Fibroblast of mammary gland (primary cell): ENCODE results near the gene RBM12.

ENCODE experiments used
- DNase-seq: peaks from one replicate; pipeline ENCODE4 v3.0.0-alpha.2; 2010; ENCODE audit warnings: low read depth
- H3K4me3 ChIP-seq: 2 replicates; pipeline ENCODE4 v1.5.1; 2011; ENCODE audit warnings: low read depth, mild to moderate bottlenecking, low read length, moderate library complexity; ENCODE audit not compliant: control insufficient read depth
- TF ChIP-seq, protein P1 (sequence below): conservative IDR thresholded peaks from 2 replicates; pipeline ENCODE4 v1.5.1; 2011; ENCODE audit warnings: low read depth, low read length, inconsistent platforms; ENCODE audit not compliant: control insufficient read depth, insufficient read depth

Gene RBM12

DNA sequence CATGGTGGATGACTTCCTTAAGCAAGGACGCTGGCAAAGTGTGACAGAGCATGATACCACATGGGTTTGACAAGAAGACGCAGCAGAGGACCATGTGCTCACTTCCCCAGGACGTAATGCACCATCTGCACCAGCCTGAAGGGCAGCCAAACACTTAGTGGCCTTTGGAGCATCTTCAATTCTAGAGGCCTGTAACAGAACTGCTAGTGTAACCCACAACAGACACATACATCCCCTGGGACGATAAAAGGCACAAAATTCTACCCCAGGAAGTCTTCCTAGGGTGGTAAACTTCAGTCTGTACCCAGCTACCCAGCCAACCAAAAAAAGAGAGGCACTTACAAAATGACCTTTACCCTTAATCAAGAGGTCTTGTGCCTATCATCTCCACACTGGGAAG, 9.2 kb upstream of the RBM12 start:
- no peak for DNase-seq
- TF ChIP-seq, protein P1, sequence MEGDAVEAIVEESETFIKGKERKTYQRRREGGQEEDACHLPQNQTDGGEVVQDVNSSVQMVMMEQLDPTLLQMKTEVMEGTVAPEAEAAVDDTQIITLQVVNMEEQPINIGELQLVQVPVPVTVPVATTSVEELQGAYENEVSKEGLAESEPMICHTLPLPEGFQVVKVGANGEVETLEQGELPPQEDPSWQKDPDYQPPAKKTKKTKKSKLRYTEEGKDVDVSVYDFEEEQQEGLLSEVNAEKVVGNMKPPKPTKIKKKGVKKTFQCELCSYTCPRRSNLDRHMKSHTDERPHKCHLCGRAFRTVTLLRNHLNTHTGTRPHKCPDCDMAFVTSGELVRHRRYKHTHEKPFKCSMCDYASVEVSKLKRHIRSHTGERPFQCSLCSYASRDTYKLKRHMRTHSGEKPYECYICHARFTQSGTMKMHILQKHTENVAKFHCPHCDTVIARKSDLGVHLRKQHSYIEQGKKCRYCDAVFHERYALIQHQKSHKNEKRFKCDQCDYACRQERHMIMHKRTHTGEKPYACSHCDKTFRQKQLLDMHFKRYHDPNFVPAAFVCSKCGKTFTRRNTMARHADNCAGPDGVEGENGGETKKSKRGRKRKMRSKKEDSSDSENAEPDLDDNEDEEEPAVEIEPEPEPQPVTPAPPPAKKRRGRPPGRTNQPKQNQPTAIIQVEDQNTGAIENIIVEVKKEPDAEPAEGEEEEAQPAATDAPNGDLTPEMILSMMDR = no peak
- no peak overlapping the region for H3K4me3 ChIP-seq

DNA sequence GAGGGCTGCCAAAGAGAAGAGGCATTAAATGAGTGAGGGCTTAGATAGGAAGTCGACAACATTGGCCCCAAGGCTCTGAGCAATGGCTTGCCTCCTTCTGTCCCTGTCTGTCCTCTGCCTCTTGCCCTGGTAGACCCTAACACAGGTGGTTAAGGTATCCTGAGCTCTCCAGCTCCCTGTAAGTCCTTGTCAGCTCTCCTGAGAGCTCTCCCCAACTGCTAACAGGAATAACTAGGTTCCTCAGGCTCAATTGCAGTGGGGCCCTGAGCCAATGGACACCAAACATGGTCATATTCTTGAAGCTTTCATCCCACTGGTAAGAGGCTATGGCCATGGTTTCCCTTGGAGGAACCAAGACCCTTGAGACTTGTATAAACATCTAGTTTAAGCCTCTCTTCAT, 5.0 kb upstream of the RBM12 start:
- H3K4me3 ChIP-seq = no peak overlapping the region
- no peak for DNase-seq
- TF ChIP-seq, protein P1 = no peak

DNA sequence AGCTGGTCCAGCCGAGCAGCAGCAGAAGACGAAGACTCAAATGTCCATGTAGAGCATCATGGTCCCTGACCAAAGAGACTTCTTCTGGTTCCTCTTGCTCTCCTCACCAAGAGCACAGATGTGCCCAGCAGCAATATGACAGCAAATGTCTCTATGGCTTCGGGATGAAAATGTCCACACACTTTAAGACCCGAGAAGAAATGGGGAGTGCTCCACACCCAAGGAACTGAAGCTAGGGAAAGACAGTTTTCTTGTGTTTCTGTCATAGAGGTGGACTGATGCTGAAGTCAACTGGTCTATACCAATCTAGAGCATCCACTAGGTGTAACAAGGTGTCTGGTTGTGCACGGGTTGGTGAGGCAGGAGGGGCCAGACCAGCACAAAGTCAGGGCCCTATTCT, 4.5 kb upstream of the RBM12 start:
- TF ChIP-seq, protein P1 = no peak
- H3K4me3 ChIP-seq = no peak overlapping the region
- DNase-seq = no peak

DNA sequence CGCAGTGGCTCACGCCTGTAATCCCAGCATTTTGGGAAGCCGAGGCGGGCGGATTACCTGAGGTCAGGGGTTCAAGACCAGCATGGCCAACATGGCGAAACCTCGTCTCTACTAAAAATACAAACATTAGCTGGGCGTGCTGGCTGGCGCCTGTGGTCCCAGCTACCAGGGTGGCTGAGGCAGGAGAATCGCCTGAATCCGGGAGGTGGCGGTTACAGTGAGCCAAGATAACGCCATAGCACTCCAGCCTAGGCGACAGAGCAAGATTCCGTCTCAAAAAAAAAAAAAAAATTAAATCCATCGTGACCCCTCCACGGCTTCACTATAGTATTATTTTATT, 1.2 kb upstream of the RBM12 start:
- H3K4me3 ChIP-seq = no peak overlapping the region
- TF ChIP-seq, protein P1 = no peak
- no peak for DNase-seq

DNA sequence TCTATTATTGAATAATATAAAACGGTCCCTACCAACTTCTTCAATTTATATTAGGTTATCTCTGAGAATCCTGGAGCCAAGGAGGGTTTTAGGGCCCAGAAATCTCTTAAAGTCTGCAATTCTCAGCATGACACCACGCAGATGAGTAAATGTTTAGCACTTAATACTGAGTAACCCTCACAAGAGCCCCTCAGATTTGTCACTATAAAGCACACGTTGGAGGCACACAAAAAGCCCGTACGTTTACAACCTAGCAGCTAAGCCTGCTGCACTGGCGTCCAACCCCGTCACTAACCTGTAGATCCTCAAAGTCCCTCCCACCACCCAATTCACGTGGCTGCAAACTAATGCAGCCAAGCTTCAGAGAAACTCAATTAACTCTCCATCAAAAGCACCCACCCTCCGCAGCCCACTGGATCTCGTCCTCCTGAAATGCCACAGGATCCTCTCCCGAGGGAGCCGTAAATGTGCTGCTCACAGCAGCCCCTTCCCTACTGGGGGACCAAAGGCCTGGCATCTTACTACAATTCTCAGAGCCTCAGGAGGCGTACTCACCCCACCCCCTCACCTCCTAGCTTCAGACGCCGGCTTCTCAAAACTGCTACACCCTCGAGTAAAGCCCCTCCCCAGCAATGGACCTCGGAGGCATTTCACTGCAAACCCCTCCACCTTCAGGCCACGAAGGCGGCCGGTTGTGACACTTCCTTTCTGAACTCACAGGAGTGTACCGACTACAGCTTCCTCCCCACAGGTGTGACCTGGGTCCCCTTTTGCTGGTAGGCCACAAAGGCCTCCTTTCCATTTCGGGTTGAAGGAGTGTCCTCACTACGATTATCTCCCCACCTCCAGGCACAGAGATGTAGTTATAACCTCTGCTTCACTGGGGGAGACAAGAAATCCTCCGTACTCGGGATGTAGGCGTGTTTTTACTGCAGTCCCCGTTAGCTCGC, 909 bp downstream of the RBM12 start:
- TF ChIP-seq, protein P1 = no peak
- peak; percentile 43 for DNase-seq
- H3K4me3 ChIP-seq = peak overlapping the region; percentile 68

DNA sequence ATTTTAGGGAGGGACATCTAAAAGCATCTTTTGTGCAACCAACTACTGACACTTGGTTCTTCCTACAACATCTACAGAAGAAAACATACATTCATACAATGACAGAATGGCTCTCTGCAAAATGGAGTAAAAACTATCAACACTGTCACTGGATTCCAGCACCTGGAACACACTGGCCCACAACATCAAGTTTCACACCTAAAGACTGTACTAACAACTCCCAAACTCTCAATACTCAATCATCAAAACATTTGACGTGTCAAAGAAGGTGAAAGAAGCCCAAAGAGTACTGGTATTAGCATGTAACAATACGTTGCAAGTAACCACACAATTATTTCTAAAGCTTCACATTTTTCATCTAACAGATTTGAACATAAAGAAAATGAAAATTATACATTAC, 2.1 kb downstream of the RBM12 start:
- H3K4me3 ChIP-seq = peak overlapping the region; percentile 68
- DNase-seq = no peak
- TF ChIP-seq, protein P1 = no peak
